PC-3 (cell line): ENCODE measurements around the gene RBPMS2. TPM values are rescaled to one million over a fixed set of nuclear protein-coding genes. Genes with fewer than 3 reads are reported as not detected.

ENCODE experiments used
- ATAC-seq: fragments of 200-7000 bp; cut with Tn5 transposase; 2 replicates; pipeline ENCODE4 v1.9.1; 2020; ENCODE audit warnings: mild to moderate bottlenecking, moderate library complexity
- BruUV-seq: library from RNA; stranded (reverse); fragments of 400-500 nt; replicated peaks from 2 replicates; lab custom pipeline; 2021; lab: Mats Ljungman, UMichigan
- CTCF ChIA-PET: fragments of 300-600 bp; sonication (Branson Sonifier 250); formaldehyde crosslinking; loops from one replicate; lab custom pipeline; 2022; ENCODE audit warnings: antibody characterized with exemption; lab: Charles Lee
- POLR2A ChIA-PET: fragments of 300-600 bp; sonication (Branson Sonifier 250); formaldehyde crosslinking; loops from one replicate; lab custom pipeline; 2022; ENCODE audit warnings: antibody characterized with exemption; ENCODE audit not compliant: unreplicated experiment; lab: Charles Lee
- DNase-seq: peaks from one replicate; pipeline ENCODE4 v3.0.0-alpha.2; 2015
- H2AFZ ChIP-seq: fragments of 300-600 bp; sonication (generic); 2 replicates; pipeline ENCODE4 v1.6.0; 2016; ENCODE audit warnings: antibody characterized with exemption, low read length
- H3F3A ChIP-seq: fragments of 300-600 bp; sonication (generic); one replicate; pipeline ENCODE4 v1.6.0; 2017; ENCODE audit warnings: antibody characterized with exemption, low read length, control low read depth, mild to moderate bottlenecking; ENCODE audit not compliant: unreplicated experiment
- H3K27ac ChIP-seq: fragments of 300-600 bp; sonication (generic); 2 replicates; pipeline ENCODE4 v1.5.1; 2016; ENCODE audit warnings: mild to moderate bottlenecking, low read length
- H3K27me3 ChIP-seq: fragments of 300-600 bp; sonication (generic); 2 replicates; pipeline ENCODE4 v1.6.1; 2016; ENCODE audit warnings: low read length, mixed read lengths
- H3K36me3 ChIP-seq: fragments of 300-600 bp; sonication (generic); 2 replicates; pipeline ENCODE4 v1.6.1; 2016; ENCODE audit warnings: low read depth, mixed run types, low read length, mixed read lengths
- H3K4me1 ChIP-seq: fragments of 300-600 bp; sonication (generic); 2 replicates; pipeline ENCODE4 v1.5.1; 2016; ENCODE audit warnings: low read length; ENCODE audit not compliant: insufficient read depth
- H3K4me2 ChIP-seq: fragments of 300-600 bp; sonication (generic); 2 replicates; pipeline ENCODE4 v1.6.0; 2016; ENCODE audit warnings: low read length
- H3K4me3 ChIP-seq: fragments of 300-600 bp; sonication (generic); 2 replicates; pipeline ENCODE4 v1.5.1; 2016; ENCODE audit warnings: mild to moderate bottlenecking, low read length, mixed read lengths
- H3K79me2 ChIP-seq: fragments of 300-600 bp; sonication (generic); 2 replicates; pipeline ENCODE4 v1.6.1; 2017; ENCODE audit warnings: low read length, mixed read lengths
- H3K9ac ChIP-seq: fragments of 300-600 bp; sonication (generic); 2 replicates; pipeline ENCODE4 v1.6.0; 2016; ENCODE audit warnings: mild to moderate bottlenecking, low read length
- H3K9me2 ChIP-seq: fragments of 300-600 bp; sonication (generic); replicated peaks from 2 replicates; pipeline ENCODE4 v1.6.1; 2016; ENCODE audit warnings: mixed run types, low read length, mixed read lengths
- H3K9me3 ChIP-seq: fragments of 300-600 bp; sonication (generic); 2 replicates; pipeline ENCODE4 v1.6.1; 2016; ENCODE audit warnings: low read length, mixed read lengths
- H4K20me1 ChIP-seq: fragments of 300-600 bp; sonication (generic); 2 replicates; pipeline ENCODE4 v1.6.1; 2016; ENCODE audit warnings: low read length, mixed read lengths
- EZH2 ChIP-seq: fragments of 300-600 bp; sonication (generic); IDR thresholded peaks from one replicate; pipeline ENCODE4 v1.6.1; 2017; ENCODE audit warnings: antibody characterized with exemption, mild to moderate bottlenecking, low read length; ENCODE audit not compliant: unreplicated experiment
- EZH2phosphoT487 ChIP-seq: fragments of 300-600 bp; sonication (generic); IDR thresholded peaks from 2 replicates; pipeline ENCODE4 v1.6.1; 2018; ENCODE audit warnings: mild to moderate bottlenecking, antibody characterized with exemption, low read length, borderline replicate concordance
- intact Hi-C: fragments of 100-400 bp; cut with micrococcal nuclease; formaldehyde crosslinking; loops from 2 replicates; pipeline ENCODE4 v1.9.0; 2023
- total RNA-seq: library from RNA; depleted of rRNA; stranded (reverse); fragments of >200 nt; gene quantifications from 2 replicates; pipeline ENCODE4 v1.2.3, GENCODE V29; 2014
- TF ChIP-seq, protein P1 (sequence below): fragments of 300-600 bp; sonication (generic); conservative IDR thresholded peaks from 2 replicates; pipeline ENCODE4 v1.5.1; 2017; ENCODE audit warnings: antibody characterized with exemption, low read depth, mild to moderate bottlenecking, low read length

RBPMS2 gene
- total RNA-seq, 1 experiment from 2014 or later = not detected

DNA sequence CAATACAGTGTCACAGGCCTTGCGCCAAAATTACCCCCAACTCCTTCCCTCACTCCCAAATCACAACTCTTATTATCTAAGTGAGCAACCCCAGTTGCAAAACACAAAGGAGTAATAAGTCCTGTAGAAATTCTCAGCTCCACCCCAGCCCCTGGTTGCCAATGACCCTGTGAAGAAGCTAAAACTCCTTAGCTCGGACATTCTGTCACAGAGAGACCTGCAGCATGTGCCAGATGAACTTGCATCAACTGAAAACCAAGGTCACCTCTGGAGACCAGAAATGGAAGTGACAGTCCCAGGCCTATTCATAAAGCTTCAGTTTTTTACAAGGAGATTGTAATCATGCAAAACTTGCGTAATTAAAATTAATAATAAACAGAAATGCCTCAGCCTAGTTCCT is 55.2 kb downstream of the RBPMS2 start:
- no peak overlapping the region for H2AFZ ChIP-seq
- BruUV-seq = no TSS peak
- no peak overlapping the region for H3K9ac ChIP-seq
- DNase-seq (no peak), ATAC-seq (no peak)
- no peaks in the 10 kb centered on the region for H3K27me3 ChIP-seq
- H3K27ac ChIP-seq = no peak overlapping the region
- no peaks in the 10 kb centered on the region for H3K36me3 ChIP-seq
- no peaks in the 10 kb centered on the region for H3K9me3 ChIP-seq
- H4K20me1 ChIP-seq = no peaks in the 10 kb centered on the region
- no peaks in the 10 kb centered on the region for H3F3A ChIP-seq
- H3K9me2 ChIP-seq = no peaks in the 10 kb centered on the region
- H3K4me2 ChIP-seq = no peak overlapping the region
- TF ChIP-seq EZH2 (no peak), EZH2phosphoT487 (no peak)
- TF ChIP-seq, protein P1, sequence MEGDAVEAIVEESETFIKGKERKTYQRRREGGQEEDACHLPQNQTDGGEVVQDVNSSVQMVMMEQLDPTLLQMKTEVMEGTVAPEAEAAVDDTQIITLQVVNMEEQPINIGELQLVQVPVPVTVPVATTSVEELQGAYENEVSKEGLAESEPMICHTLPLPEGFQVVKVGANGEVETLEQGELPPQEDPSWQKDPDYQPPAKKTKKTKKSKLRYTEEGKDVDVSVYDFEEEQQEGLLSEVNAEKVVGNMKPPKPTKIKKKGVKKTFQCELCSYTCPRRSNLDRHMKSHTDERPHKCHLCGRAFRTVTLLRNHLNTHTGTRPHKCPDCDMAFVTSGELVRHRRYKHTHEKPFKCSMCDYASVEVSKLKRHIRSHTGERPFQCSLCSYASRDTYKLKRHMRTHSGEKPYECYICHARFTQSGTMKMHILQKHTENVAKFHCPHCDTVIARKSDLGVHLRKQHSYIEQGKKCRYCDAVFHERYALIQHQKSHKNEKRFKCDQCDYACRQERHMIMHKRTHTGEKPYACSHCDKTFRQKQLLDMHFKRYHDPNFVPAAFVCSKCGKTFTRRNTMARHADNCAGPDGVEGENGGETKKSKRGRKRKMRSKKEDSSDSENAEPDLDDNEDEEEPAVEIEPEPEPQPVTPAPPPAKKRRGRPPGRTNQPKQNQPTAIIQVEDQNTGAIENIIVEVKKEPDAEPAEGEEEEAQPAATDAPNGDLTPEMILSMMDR = no peak
- no peaks in the 10 kb centered on the region for H3K79me2 ChIP-seq
- intact Hi-C loops = no loop called here
- H3K4me3 ChIP-seq = no peak overlapping the region
- ChIA-PET POLR2A (no interaction called here), CTCF (no interaction called here)
- H3K4me1 ChIP-seq = no peaks in the 10 kb centered on the region

DNA sequence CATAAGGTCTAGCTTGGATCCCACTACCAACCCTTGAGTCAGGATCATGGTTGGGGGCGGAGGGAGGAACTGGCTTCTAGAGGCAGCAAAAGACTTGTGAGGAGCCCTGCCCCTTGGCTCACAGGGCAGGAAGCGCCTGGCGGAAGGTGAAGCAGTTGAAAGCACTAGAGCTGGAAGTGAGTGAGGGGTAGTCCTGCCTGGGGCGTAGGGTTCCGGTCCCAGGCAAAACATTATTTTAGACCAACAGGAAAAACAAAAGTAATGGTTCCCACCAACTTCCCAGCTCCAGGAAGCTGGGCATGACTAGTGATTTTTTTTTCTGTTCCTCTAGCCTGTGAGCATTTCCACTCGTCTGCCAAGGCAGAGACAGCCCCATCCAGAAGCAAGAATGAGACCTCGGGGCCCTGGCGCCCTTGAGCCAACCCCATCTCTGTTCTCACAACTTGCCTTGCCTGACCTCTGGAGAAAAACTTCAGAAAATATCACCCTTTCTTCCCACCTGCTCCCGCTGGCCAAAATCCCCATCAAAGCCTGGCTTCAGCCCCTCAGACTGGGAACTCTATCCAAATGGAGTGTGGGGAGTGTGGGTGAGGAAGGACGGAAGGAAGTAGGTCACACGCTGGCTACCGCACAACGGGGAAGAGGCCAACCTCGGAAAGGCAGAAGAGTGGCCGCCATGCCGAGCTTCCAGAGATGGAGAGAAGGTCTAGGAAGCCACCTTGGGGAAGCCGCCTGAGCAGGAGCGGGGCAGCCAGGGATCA is 57.5 kb downstream of the RBPMS2 start:
- Histone ChIP-seq H3K9me2 (no peaks in the 10 kb centered on the region), H3K9ac (no peak overlapping the region), H3K4me3 (no peak overlapping the region), H3K27ac (no peak overlapping the region), H4K20me1 (no peaks in the 10 kb centered on the region), H3K36me3 (no peaks in the 10 kb centered on the region), H3K79me2 (no peaks in the 10 kb centered on the region), H3K4me2 (no peak overlapping the region), H3K27me3 (no peaks in the 10 kb centered on the region), H3K4me1 (no peaks in the 10 kb centered on the region), H3K9me3 (no peaks in the 10 kb centered on the region), H2AFZ (no peak overlapping the region), H3F3A (no peaks in the 10 kb centered on the region)
- POLR2A ChIA-PET = no interaction called here
- BruUV-seq = no TSS peak
- TF ChIP-seq EZH2 (no peak), EZH2phosphoT487 (no peak)
- TF ChIP-seq, protein P1 = no peak
- no peak for ATAC-seq
- intact Hi-C loops = no loop called here
- CTCF ChIA-PET = no interaction called here
- no peak for DNase-seq

DNA sequence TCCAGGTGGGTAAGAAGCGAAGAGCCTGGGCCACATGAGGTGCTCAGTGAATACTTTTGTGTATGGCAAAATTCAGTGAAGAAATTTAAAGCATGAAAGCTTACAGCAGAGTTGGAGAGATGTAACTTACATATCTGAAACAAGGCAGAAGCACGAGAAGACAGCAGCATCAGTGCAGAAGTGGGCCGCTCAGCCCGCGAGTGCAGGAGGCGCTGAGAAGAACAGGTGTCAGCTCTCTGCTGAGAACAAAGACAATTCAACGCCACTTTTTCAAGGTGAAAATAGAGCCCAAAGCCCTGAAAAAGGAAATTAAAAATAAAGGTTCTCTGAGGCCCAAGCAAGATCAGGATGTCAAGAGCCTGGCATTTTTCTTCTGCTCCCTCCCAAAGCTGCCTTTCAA is 58.3 kb downstream of the RBPMS2 start:
- Histone ChIP-seq H3K36me3 (no peaks in the 10 kb centered on the region), H3K27me3 (no peaks in the 10 kb centered on the region), H3K9me3 (no peaks in the 10 kb centered on the region), H4K20me1 (no peaks in the 10 kb centered on the region), H3K9ac (no peak overlapping the region), H3K9me2 (no peaks in the 10 kb centered on the region), H3K4me2 (no peak overlapping the region), H3K4me3 (no peak overlapping the region), H2AFZ (no peak overlapping the region), H3K79me2 (no peaks in the 10 kb centered on the region), H3K4me1 (no peaks in the 10 kb centered on the region), H3K27ac (no peak overlapping the region), H3F3A (no peaks in the 10 kb centered on the region)
- ATAC-seq (no peak), DNase-seq (no peak)
- BruUV-seq = no TSS peak
- ChIA-PET POLR2A (no interaction called here), CTCF (interaction anchor here (0.6 kb wide), 1 partner anchor 84 kb away, joined by 3 read pairs; no protein-coding TSS in a partner anchor)
- TF ChIP-seq, protein P1 = no peak
- TF ChIP-seq EZH2phosphoT487 = no peak
- TF ChIP-seq EZH2 = no peak
- intact Hi-C loops = no loop called here
